Pancreas (tissue), 10 donors: ENCODE data around the gene GRIA4. TPM values are rescaled to one million over a fixed set of nuclear protein-coding genes. Genes with fewer than 3 reads are reported as not detected.

Source experiments
- ATAC-seq, 4 donors: fragments of 200-7000 bp; cut with Tn5 transposase; one replicate each; pipeline versions ENCODE4 v1.8.0 to v1.9.1; 2020; ENCODE audit warnings: mild to moderate bottlenecking in 4 of 4, moderate library complexity in 4 of 4
- DNase-seq, 6 donors: peaks; one replicate each; pipeline ENCODE4 v3.0.0-alpha.2; 2020
- FAIRE-seq: peaks from 2 replicates; lab custom pipeline; 2012; peaks lifted over from hg19 to GRCh38; lab: Jason Lieb, UNC
- H3K27ac ChIP-seq, 4 donors: fragments of 200-600 bp; sonication (generic); 1 replicate in 3 of 4; 2 replicates in 1 of 4; pipeline versions ENCODE4 v1.5.0 to v1.8.0; 2020
- H3K27me3 ChIP-seq, 4 donors: fragments of 200-600 bp; one replicate each; pipeline ENCODE4 v1.8.0; 2021
- H3K36me3 ChIP-seq, 3 donors: fragments of 200-600 bp; sonication (generic) in 1 of 3; one replicate each; pipeline versions ENCODE4 v1.5.0 to v1.8.0; 2020 to 2021
- H3K4me1 ChIP-seq, 3 donors: fragments of 200-600 bp; one replicate each; pipeline ENCODE4 v1.8.0; 2021
- H3K4me3 ChIP-seq, 4 donors: fragments of 200-600 bp; sonication (generic) in 2 of 4; one replicate each; pipeline versions ENCODE4 v1.5.0 to v1.8.0; 2020 to 2021
- H3K9me3 ChIP-seq, 4 donors: fragments of 200-600 bp; one replicate each; pipeline ENCODE4 v1.8.0; 2021
- CTCF ChIP-seq, 4 donors: fragments of 200-600 bp; sonication (generic) in 3 of 4; IDR thresholded peaks; one replicate each; pipeline versions ENCODE4 v1.5.0 to v1.8.0; 2021; ENCODE audit warnings: antibody characterized with exemption in 4 of 4
- WGBS, 2 donors: extraction: QIAGEN DNeasy Blood & Tissue Kit; methylation state at CpG; one replicate each; pipeline ENCODE4 v1.1.7; 2013; 5-methylcytosine and 5-hydroxymethylcytosine counted together
- intact Hi-C, 3 donors: fragments of 100-400 bp; cut with DNase I; formaldehyde crosslinking; loops; one replicate each; pipeline versions ENCODE4 v1.11.1 to v1.14.2; 2022
- polyA plus RNA-seq, 2 donors: library from polyadenylated mRNA; stranded (reverse); fragments of 200-250 nt; gene quantifications; one replicate each; pipeline ENCODE4 v1.2.3, GENCODE V29; 2013
- total RNA-seq, 6 donors: library from RNA; stranded (reverse); fragmentation: NEBNext Ultra II Directional in 4 of 6; extraction: Animal tissue kit (Norgen Biotek cat#: 25700) in 4 of 6; gene quantifications; one replicate each; pipeline versions ENCODE4 v1.2.1 to v1.2.4, GENCODE V29; 2021 to 2023
- donor health status: healthy with polysubstance abuse.
- donor health status: DM: no; HTN: no; CAD: no; lungs with moderate emphysema.
- donor health status: DM: no; HTN: no; CAD: no.
- donor health status: control.
- donor health status: control.
- donor health status: Bipolar disorder and iron deficiency.
- donor health status: DM: yes; HTN: yes; CAD: no.
- donor health status: DM: no; HTN: no; CAD: no.
- donor health status: DM: no; HTN: no; CAD: no.
- donor health status: DM: yes; HTN: yes; CAD: no.

The GRIA4 gene
- total and polyA plus RNA-seq, 8 donors: 0.22 to 2.4 (median 1.2) TPM

DNA sequence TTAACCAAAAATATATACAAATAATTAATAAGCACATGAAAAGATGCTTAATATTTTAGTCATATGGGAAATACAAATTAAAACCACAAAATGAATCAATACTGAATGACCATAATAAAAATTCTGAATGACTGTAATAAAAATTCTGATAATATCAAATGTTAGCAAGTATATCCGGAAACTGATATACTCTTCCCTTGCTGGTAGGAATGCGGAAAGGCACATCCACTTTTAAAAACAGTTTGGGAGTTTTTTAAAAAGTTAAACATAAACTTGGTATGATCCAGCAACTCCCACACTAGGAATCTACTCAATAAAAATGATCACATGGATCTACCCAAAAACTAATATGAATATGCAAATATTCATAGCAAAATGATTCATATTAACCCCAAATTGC is 30.8 kb upstream of the GRIA4 start:
- FAIRE-seq (no peak), DNase-seq (no peak), ATAC-seq (no peak)
- H3K4me1 ChIP-seq: no peaks in the 10 kb centered on the region
- no peak for TF ChIP-seq CTCF (IDR thresholded peaks at IDR 0.05)
- no peaks in the 10 kb centered on the region for H3K27me3 ChIP-seq
- no peaks in the 10 kb centered on the region for H3K36me3 ChIP-seq
- no peak overlapping the region for H3K4me3 ChIP-seq
- no peak overlapping the region for H3K27ac ChIP-seq
- 62 to 82% methylated on average over 2 of the region's 2 CpGs for WGBS, 2 donors
- no peaks in the 10 kb centered on the region for H3K9me3 ChIP-seq
- intact Hi-C loops: no loop called here

DNA sequence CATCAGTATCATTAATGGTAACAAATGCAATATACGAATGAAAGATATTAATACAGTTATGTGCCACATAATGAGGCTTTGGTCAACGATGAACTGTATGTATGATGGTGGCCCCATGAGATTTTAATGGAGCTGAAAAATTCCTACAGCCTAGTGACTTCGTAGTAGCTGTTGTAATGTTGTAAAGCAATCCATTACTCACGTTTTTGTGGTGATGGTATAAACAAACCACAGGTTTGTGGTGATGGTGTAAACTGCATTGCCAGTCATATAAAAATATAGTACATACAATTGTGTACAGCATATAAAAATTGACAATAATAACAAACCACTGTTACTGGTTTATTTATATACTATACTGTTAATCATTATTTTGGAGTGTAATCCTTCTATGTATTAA is 27.4 kb upstream of the GRIA4 start:
- intact Hi-C loops: no loop called here
- ATAC-seq (no peak), DNase-seq (no peak), FAIRE-seq (no peak)
- no peak overlapping the region for H3K4me3 ChIP-seq
- no peak overlapping the region for H3K27ac ChIP-seq
- no peak for TF ChIP-seq CTCF (IDR thresholded peaks at IDR 0.05)
- no peaks in the 10 kb centered on the region for H3K36me3 ChIP-seq
- no peaks in the 10 kb centered on the region for H3K4me1 ChIP-seq
- no peaks in the 10 kb centered on the region for H3K9me3 ChIP-seq
- 60 to 72% methylated on average over 4 of the region's 4 CpGs for WGBS, 2 donors
- H3K27me3 ChIP-seq: no peaks in the 10 kb centered on the region

- 74 to 83% methylated on average over 2 of the region's 2 CpGs for whole genome bisulfite sequencing, 2 donors
- H3K4me1 ChIP-seq: no peaks in the 10 kb centered on the region
- H3K27ac ChIP-seq: no peak overlapping the region
- DNase-seq (no peak), FAIRE-seq (no peak), ATAC-seq (no peak)
- no peak for TF ChIP-seq CTCF (IDR thresholded peaks at IDR 0.05)
- no peaks in the 10 kb centered on the region for H3K27me3 ChIP-seq
- H3K36me3 ChIP-seq: no peaks in the 10 kb centered on the region
- H3K4me3 ChIP-seq: no peak overlapping the region
- no peaks in the 10 kb centered on the region for H3K9me3 ChIP-seq
- intact Hi-C loops: no loop called here
These were observed 21.9 kb upstream of the GRIA4 start for GRCh38 chr11:105588001-105588400.

GRCh38 chr11:105589346-105589745 is 20.5 kb upstream of the GRIA4 start:
- 62 to 81% methylated on average over 4 of the region's 4 CpGs for WGBS, 2 donors
- Histone ChIP-seq H3K27ac (no peak overlapping the region), H3K27me3 (no peaks in the 10 kb centered on the region), H3K4me3 (no peak overlapping the region), H3K9me3 (no peaks in the 10 kb centered on the region), H3K36me3 (no peaks in the 10 kb centered on the region), H3K4me1 (no peaks in the 10 kb centered on the region)
- no peak for FAIRE-seq
- ATAC-seq: no peak
- DNase-seq: no peak
- intact Hi-C loops: no loop called here
- TF ChIP-seq CTCF (IDR thresholded peaks at IDR 0.05): no peak

DNA sequence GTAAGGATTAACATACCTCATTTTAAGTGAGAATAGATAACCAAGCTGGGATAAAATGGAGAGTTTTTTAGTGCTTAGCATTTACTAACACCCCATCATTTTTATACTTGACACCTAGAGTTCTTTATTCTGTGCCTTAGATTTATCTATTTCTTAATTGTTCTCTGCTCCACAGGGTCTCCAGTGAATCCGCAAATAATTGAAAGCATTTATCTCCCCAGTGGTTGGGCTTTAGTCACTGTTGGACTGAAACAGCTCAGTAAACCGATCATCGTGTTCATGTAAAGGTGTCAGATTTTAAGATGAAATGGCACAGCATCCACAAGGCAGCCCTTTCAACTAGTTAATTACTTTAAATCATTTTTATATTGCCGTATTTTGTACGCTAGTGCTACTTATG is 17.8 kb upstream of the GRIA4 start:
- H3K9me3 ChIP-seq: no peaks in the 10 kb centered on the region
- intact Hi-C loops: no loop called here
- no peak for TF ChIP-seq CTCF (IDR thresholded peaks at IDR 0.05)
- no peaks in the 10 kb centered on the region for H3K4me1 ChIP-seq
- no peak for ATAC-seq
- H3K4me3 ChIP-seq: no peak overlapping the region
- no peaks in the 10 kb centered on the region for H3K27me3 ChIP-seq
- no peak for DNase-seq
- FAIRE-seq: no peak
- H3K36me3 ChIP-seq: no peaks in the 10 kb centered on the region
- WGBS, 2 donors: 59 to 60% methylated on average over 5 of the region's 5 CpGs
- no peak overlapping the region for H3K27ac ChIP-seq
